Keratinocyte (primary cell): Measurements from ENCODE around the gene PLCL1. TPM values are rescaled to one million over a fixed set of nuclear protein-coding genes. Genes with fewer than 3 reads are reported as not detected.

Experiments
- DNase-seq: peaks from one replicate; pipeline ENCODE4 v3.0.0-alpha.2; 2011; ENCODE audit warnings: low read depth, missing footprints, low spot score
- FAIRE-seq: peaks from 2 replicates; lab custom pipeline; 2011; peaks lifted over from hg19 to GRCh38; lab: Jason Lieb, UNC
- H2AFZ ChIP-seq: 2 replicates; pipeline ENCODE4 v1.6.0; 2012; ENCODE audit warnings: low read length, control low read depth, inconsistent platforms; ENCODE audit not compliant: control insufficient read depth
- H3K27ac ChIP-seq: 2 replicates; pipeline ENCODE4 v1.5.1; 2011; ENCODE audit warnings: low read length; ENCODE audit not compliant: control insufficient read depth, insufficient read depth
- H3K27me3 ChIP-seq: 3 replicates; pipeline ENCODE4 v1.6.0; 2011; ENCODE audit warnings: low read length; ENCODE audit not compliant: control insufficient read depth, insufficient read depth; ENCODE audit errors: extremely low read depth
- H3K36me3 ChIP-seq, 2 experiments: 2 replicates in 1 of 2; 3 replicates in 1 of 2; pipeline ENCODE4 v1.5.1; 2011; ENCODE audit warnings: low read length in 2 of 2, mild to moderate bottlenecking in 1 of 2; ENCODE audit not compliant: control insufficient read depth in 2 of 2, insufficient read depth in 2 of 2; ENCODE audit errors: extremely low read depth in 1 of 2
- H3K4me1 ChIP-seq: 3 replicates; pipeline ENCODE4 v1.5.1; 2011; ENCODE audit warnings: low read length; ENCODE audit not compliant: control insufficient read depth, insufficient read depth; ENCODE audit errors: extremely low read depth
- H3K4me2 ChIP-seq: 3 replicates; pipeline ENCODE4 v1.6.0; 2011; ENCODE audit warnings: low read depth, low read length; ENCODE audit not compliant: control insufficient read depth, insufficient read depth; ENCODE audit errors: extremely low read depth
- H3K4me3 ChIP-seq, 3 experiments: fragments of 200-600 bp in 1 of 3; sonication (generic) in 1 of 3; 2 replicates in 2 of 3; 3 replicates in 1 of 3; pipeline ENCODE4 v1.5.1; 2011 to 2016; ENCODE audit warnings: low read length in 3 of 3, mild to moderate bottlenecking in 3 of 3, control low read depth in 2 of 3, inconsistent platforms in 1 of 3, low read depth in 1 of 3, mixed read lengths in 1 of 3, mixed run types in 1 of 3, moderate library complexity in 1 of 3; ENCODE audit not compliant: control insufficient read depth in 2 of 3, insufficient read depth in 2 of 3; ENCODE audit errors: extremely low read depth in 1 of 3
- H3K79me2 ChIP-seq: 2 replicates; pipeline ENCODE4 v1.6.0; 2012; ENCODE audit warnings: low read length; ENCODE audit not compliant: control insufficient read depth, insufficient read depth
- H3K9ac ChIP-seq: 3 replicates; pipeline ENCODE4 v1.6.0; 2011; ENCODE audit warnings: low read length; ENCODE audit not compliant: control insufficient read depth, insufficient read depth; ENCODE audit errors: extremely low read depth
- H3K9me1 ChIP-seq: 3 replicates; pipeline ENCODE4 v1.6.0; 2011; ENCODE audit warnings: low read length; ENCODE audit not compliant: control insufficient read depth, insufficient read depth; ENCODE audit errors: extremely low read depth
- H3K9me3 ChIP-seq: 2 replicates; pipeline ENCODE4 v1.5.1; 2012; ENCODE audit warnings: low read depth, low read length; ENCODE audit not compliant: control insufficient read depth
- H4K20me1 ChIP-seq: 3 replicates; pipeline ENCODE4 v1.6.0; 2011; ENCODE audit warnings: low read length; ENCODE audit not compliant: control insufficient read depth, insufficient read depth; ENCODE audit errors: extremely low read depth
- EZH2 ChIP-seq: IDR thresholded peaks from one replicate; pipeline ENCODE4 v1.6.1; 2012; ENCODE audit warnings: inconsistent platforms, mild to moderate bottlenecking, low read length, moderate library complexity
- dilution Hi-C: fragments of 300-500 bp; cut with MboI; formaldehyde crosslinking; loops from one replicate; pipeline ENCODE4 v1.7.0; 2020; ENCODE audit warnings: low sequenced_read_pairs; ENCODE audit not compliant: extremely low pct_ligation_motif_present
- polyA plus RNA-seq, 5 experiments: library from polyadenylated mRNA; depleted of rRNA in 3 of 5; stranded (reverse) in 3 of 5; stranded (forward) in 1 of 5; unstranded in 1 of 5; fragments of >200 nt; gene quantifications; 1 replicate in 1 of 5; 2 replicates in 3 of 5; 3 replicates in 1 of 5; pipeline versions ENCODE4 v1.2.1 to v1.2.3, GENCODE V29; 2011 to 2012; ENCODE audit warnings: missing spikeins in 2 of 5, low read depth in 1 of 5, low replicate concordance in 1 of 5
- TF ChIP-seq, protein P1 (sequence below), 3 experiments: IDR thresholded peaks in 1 of 3; conservative IDR thresholded peaks in 1 of 3; optimal IDR thresholded peaks in 1 of 3; 2 replicates in 2 of 3; 3 replicates in 1 of 3; pipeline versions ENCODE3 to v1.5.1; 2011; ENCODE audit warnings: low read length in 3 of 3, mild to moderate bottlenecking in 3 of 3, moderate library complexity in 2 of 3, control low read depth in 1 of 3, inconsistent platforms in 1 of 3; ENCODE audit not compliant: insufficient read depth in 2 of 3; ENCODE audit errors: extremely low read depth in 1 of 3

Gene PLCL1
- polyA plus RNA-seq, 1 donor (not counting 4 experiments of a cell fraction or from before 2014, with no cell fraction given), result 0.01 TPM

DNA sequence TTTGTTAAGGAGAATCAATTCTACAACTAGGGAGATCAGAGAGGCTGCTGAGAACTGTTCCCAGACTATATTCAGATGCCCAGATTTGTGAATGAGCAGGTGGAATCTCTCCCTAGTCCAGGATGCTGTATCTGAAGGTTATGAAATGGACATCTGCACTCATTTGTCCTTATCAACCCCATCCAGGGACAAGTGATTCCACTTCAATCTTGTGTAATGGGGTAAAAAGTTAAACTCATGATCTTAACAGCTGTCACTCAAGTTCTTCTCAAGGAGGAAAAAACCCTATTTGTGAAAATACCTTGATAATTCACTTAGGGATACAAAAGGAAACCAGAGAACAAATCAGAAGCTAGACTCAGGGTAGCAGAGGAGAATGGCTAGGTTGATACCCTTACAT lies 144.8 kb downstream of the PLCL1 start:
- no peaks in the 10 kb centered on the region for H3K9me3 ChIP-seq
- FAIRE-seq (no peak), DNase-seq (no peak)
- no peaks in the 10 kb centered on the region for H3K9me1 ChIP-seq
- H2AFZ ChIP-seq, result no peak overlapping the region
- no peaks in the 10 kb centered on the region for H3K79me2 ChIP-seq
- H3K27me3 ChIP-seq, result no peaks in the 10 kb centered on the region
- no peak overlapping the region for H3K4me3 ChIP-seq
- no peaks in the 10 kb centered on the region for H3K4me1 ChIP-seq
- H3K4me2 ChIP-seq, result no peak overlapping the region
- H4K20me1 ChIP-seq, result no peaks in the 10 kb centered on the region
- dilution Hi-C loops, result no loop called here
- TF ChIP-seq, protein P1, sequence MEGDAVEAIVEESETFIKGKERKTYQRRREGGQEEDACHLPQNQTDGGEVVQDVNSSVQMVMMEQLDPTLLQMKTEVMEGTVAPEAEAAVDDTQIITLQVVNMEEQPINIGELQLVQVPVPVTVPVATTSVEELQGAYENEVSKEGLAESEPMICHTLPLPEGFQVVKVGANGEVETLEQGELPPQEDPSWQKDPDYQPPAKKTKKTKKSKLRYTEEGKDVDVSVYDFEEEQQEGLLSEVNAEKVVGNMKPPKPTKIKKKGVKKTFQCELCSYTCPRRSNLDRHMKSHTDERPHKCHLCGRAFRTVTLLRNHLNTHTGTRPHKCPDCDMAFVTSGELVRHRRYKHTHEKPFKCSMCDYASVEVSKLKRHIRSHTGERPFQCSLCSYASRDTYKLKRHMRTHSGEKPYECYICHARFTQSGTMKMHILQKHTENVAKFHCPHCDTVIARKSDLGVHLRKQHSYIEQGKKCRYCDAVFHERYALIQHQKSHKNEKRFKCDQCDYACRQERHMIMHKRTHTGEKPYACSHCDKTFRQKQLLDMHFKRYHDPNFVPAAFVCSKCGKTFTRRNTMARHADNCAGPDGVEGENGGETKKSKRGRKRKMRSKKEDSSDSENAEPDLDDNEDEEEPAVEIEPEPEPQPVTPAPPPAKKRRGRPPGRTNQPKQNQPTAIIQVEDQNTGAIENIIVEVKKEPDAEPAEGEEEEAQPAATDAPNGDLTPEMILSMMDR (optimal IDR thresholded peaks at IDR 0.05 in 1 of 3, IDR thresholded peaks at IDR 0.05 in 1 of 3, conservative IDR thresholded peaks at IDR 0.05 in 1 of 3; ENCODE audit: extremely low read depth in 1 of 3, insufficient read depth in 2 of 3, low read length in 3 of 3), result no peak
- TF ChIP-seq EZH2, result no peak
- H3K27ac ChIP-seq, result no peak overlapping the region
- H3K9ac ChIP-seq, result no peak overlapping the region
- H3K36me3 ChIP-seq, result no peaks in the 10 kb centered on the region

DNA sequence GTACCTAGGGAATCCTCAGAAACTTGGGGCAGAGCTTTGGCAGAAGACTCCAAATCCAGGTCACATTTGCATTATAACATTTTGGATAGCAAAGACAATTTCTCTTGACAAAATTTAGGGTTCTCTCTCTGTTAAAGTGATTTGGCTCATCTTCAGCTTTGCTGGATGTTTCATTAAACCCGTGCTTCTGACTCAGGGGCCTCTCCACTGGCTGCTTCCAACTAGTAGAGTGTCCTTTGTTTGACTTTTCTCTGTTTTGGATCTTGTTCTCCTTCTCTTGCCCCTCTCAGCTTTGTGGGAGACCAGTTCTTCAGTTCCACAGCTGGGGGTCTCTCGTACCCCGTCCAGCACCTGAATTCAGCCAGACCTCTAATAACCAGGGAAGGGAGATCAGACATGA lies 145.6 kb downstream of the PLCL1 start:
- no peak for FAIRE-seq

More for the DNA sequence above, 145.6 kb downstream of the PLCL1 start:
- dilution Hi-C loops, result no loop called here
- H3K4me1 ChIP-seq, result no peaks in the 10 kb centered on the region
- no peak for TF ChIP-seq EZH2
- TF ChIP-seq, protein P1 (optimal IDR thresholded peaks at IDR 0.05 in 1 of 3, IDR thresholded peaks at IDR 0.05 in 1 of 3, conservative IDR thresholded peaks at IDR 0.05 in 1 of 3; ENCODE audit: extremely low read depth in 1 of 3, insufficient read depth in 2 of 3, low read length in 3 of 3), result no peak
- DNase-seq, result no peak
- H2AFZ ChIP-seq, result no peak overlapping the region
- no peaks in the 10 kb centered on the region for H3K36me3 ChIP-seq
- no peak overlapping the region for H3K4me2 ChIP-seq
- no peak overlapping the region for H3K4me3 ChIP-seq
- no peaks in the 10 kb centered on the region for H3K27me3 ChIP-seq
- H3K9me1 ChIP-seq, result no peaks in the 10 kb centered on the region
- H3K9me3 ChIP-seq, result no peaks in the 10 kb centered on the region
- H3K79me2 ChIP-seq, result no peaks in the 10 kb centered on the region
- H4K20me1 ChIP-seq, result no peaks in the 10 kb centered on the region
- H3K27ac ChIP-seq, result no peak overlapping the region
- H3K9ac ChIP-seq, result no peak overlapping the region
